NT2/D1 (cell line): ENCODE data around the gene PLP2.

Experiments used
- SUZ12 ChIP-seq: IDR thresholded peaks from 2 replicates; pipeline ENCODE4 v1.6.1; 2011; ENCODE audit not compliant: insufficient read length, insufficient read depth; ENCODE audit errors: extremely low read depth
- YY1 ChIP-seq: IDR thresholded peaks from 2 replicates; pipeline ENCODE4 v1.6.1; 2011; ENCODE audit not compliant: insufficient read length, insufficient read depth
- ZNF274 ChIP-seq: IDR thresholded peaks from 2 replicates; pipeline ENCODE4 v1.6.1; 2011; ENCODE audit warnings: mild to moderate bottlenecking, low read depth, low read length

- no peak for TF ChIP-seq YY1
- TF ChIP-seq ZNF274 = no peak
- no peak for TF ChIP-seq SUZ12
Observed at GRCh38 chrX:49187028-49187394, 15.3 kb downstream of the PLP2 start.
